Muscle of back (tissue), 11 donors: ENCODE results near the gene EPHB2. TPM values are rescaled to one million over a fixed set of nuclear protein-coding genes. Genes with fewer than 3 reads are reported as not detected.
A peak's percentile ranks its signal among the peaks of the same experiment; 100 is the strongest.

Experiments used
- DNase-seq, 3 donors: peaks; one replicate each; pipeline versions ENCODE4 v3.0.0 to v3.0.0-alpha.2; 2013
- polyA plus RNA-seq, 10 donors: library from polyadenylated mRNA; unstranded; fragments of 120-200 nt; gene quantifications; one replicate each; pipeline ENCODE4 v1.2.1, GENCODE V29; 2013; ENCODE audit not compliant: insufficient read length in 10 of 10

The EPHB2 gene
- polyA plus RNA-seq, 10 donors: 15.9 to 26.2 (median 22.5) TPM

GRCh38 chr1:22749503-22749902 is 38.9 kb downstream of the EPHB2 start:
- DNase-seq: no peak

GRCh38 chr1:22749919-22750684 is 39.5 kb downstream of the EPHB2 start:
- DNase-seq: peak in 2 of 3 donors; percentile 58 to 89

GRCh38 chr1:22750685-22751051 is 40.0 kb downstream of the EPHB2 start:
- DNase-seq: no peak

- no peak for DNase-seq
These were observed 40.5 kb downstream of the EPHB2 start for GRCh38 chr1:22751124-22751531.

GRCh38 chr1:22752339-22752738 is 41.7 kb downstream of the EPHB2 start:
- DNase-seq: no peak

- peak; percentile 75 to 84 (median 79) for DNase-seq
These were observed 42.9 kb downstream of the EPHB2 start for GRCh38 chr1:22753481-22753971.

- no peak for DNase-seq
These were observed 43.6 kb downstream of the EPHB2 start for GRCh38 chr1:22754106-22754768.

GRCh38 chr1:22754824-22755223 is 44.2 kb downstream of the EPHB2 start:
- DNase-seq: no peak

GRCh38 chr1:22755641-22756040 is 45.0 kb downstream of the EPHB2 start:
- DNase-seq: no peak

- no peak for DNase-seq
These were observed 45.6 kb downstream of the EPHB2 start for GRCh38 chr1:22756125-22756735.

GRCh38 chr1:22760455-22760854 is 49.8 kb downstream of the EPHB2 start:
- no peak for DNase-seq

GRCh38 chr1:22761101-22761500 is 50.5 kb downstream of the EPHB2 start:
- no peak for DNase-seq

GRCh38 chr1:22761821-22762220 is 51.2 kb downstream of the EPHB2 start:
- no peak for DNase-seq

- DNase-seq: no peak
These were observed 53.0 kb downstream of the EPHB2 start for GRCh38 chr1:22763487-22764200.

GRCh38 chr1:22767852-22768251 is 57.2 kb downstream of the EPHB2 start:
- DNase-seq: no peak

- DNase-seq: no peak
These were observed 59.3 kb downstream of the EPHB2 start for GRCh38 chr1:22769932-22770331.

GRCh38 chr1:22772014-22772413 is 61.4 kb downstream of the EPHB2 start:
- DNase-seq: peak in 1 of 3 donors; percentile 81

GRCh38 chr1:22773981-22774832 is 63.6 kb downstream of the EPHB2 start:
- DNase-seq: peak; percentile 76 to 96 (median 92)

GRCh38 chr1:22774833-22775182 is 64.2 kb downstream of the EPHB2 start:
- no peak for DNase-seq

GRCh38 chr1:22775478-22775877 is 64.8 kb downstream of the EPHB2 start:
- DNase-seq: peak in 1 of 3 donors; percentile 76

GRCh38 chr1:22776035-22776613 is 65.5 kb downstream of the EPHB2 start:
- peak in 1 of 3 donors; percentile 51 for DNase-seq
